SK-N-SH treated with all-trans-retinoic acid at 6 μM for 48 hours (cell line): ENCODE measurements around the gene FBXO47.

Experiments used
- ARNTL ChIP-seq: fragments of 450-650 bp; formaldehyde crosslinking; IDR thresholded peaks from 2 replicates; pipeline ENCODE4 v1.5.0; 2020; ENCODE audit warnings: low read depth, mild to moderate bottlenecking, moderate library complexity, borderline replicate concordance
- CSDC2 ChIP-seq: fragments of 250-450 bp; sonication (Bioruptor Pico); IDR thresholded peaks from 2 replicates; pipeline ENCODE4 v1.5.0; 2020; ENCODE audit warnings: mild to moderate bottlenecking, moderate library complexity
- ISL1 ChIP-seq: fragments of 250-450 bp; sonication (Bioruptor Pico); IDR thresholded peaks from 2 replicates; pipeline ENCODE4 v2.1.2; 2022; ENCODE audit warnings: mild to moderate bottlenecking, moderate library complexity
- PATZ1 ChIP-seq: fragments of 250-450 bp; sonication (Bioruptor Pico); IDR thresholded peaks from 2 replicates; pipeline ENCODE4 v1.8.0; 2020; ENCODE audit warnings: mild to moderate bottlenecking, moderate library complexity, borderline replicate concordance
- POU6F1 ChIP-seq: fragments of 250-450 bp; sonication (Bioruptor Pico); IDR thresholded peaks from 2 replicates; pipeline ENCODE4 v1.8.0; 2021; ENCODE audit warnings: low read depth, mild to moderate bottlenecking, moderate library complexity, borderline replicate concordance
- TCF4 ChIP-seq: fragments of 250-450 bp; sonication (Bioruptor Pico); IDR thresholded peaks from 2 replicates; pipeline ENCODE4 v1.8.0; 2021; ENCODE audit warnings: mild to moderate bottlenecking, moderate library complexity, borderline replicate concordance
- ZFP30 ChIP-seq: fragments of 450-650 bp; formaldehyde crosslinking; IDR thresholded peaks from 2 replicates; pipeline ENCODE4 v1.5.0; 2022; ENCODE audit warnings: mild to moderate bottlenecking, moderate library complexity
- ZNF565 ChIP-seq: fragments of 450-650 bp; formaldehyde crosslinking; conservative IDR thresholded peaks from 2 replicates; pipeline ENCODE4 v1.5.0; 2020; ENCODE audit warnings: low read depth, mild to moderate bottlenecking, moderate library complexity

GRCh38 chr17:38918129-38918913, 48.9 kb downstream of the FBXO47 start:
- TF ChIP-seq CSDC2 (no peak), PATZ1 (CRISPR knock-in tag) (no peak), ARNTL (CRISPR knock-in tag) (no peak), ZFP30 (no peak), POU6F1 (CRISPR knock-in tag) (no peak), ZNF565 (CRISPR knock-in tag) (no peak), ISL1 (CRISPR knock-in tag) (no peak), TCF4 (no peak)
